Hepatocyte (in vitro differentiated cells): ENCODE measurements around the gene ADGRE3.

Source experiments
- CTCF ChIP-seq: fragments of 200-600 bp; sonication (generic); IDR thresholded peaks from 2 replicates; pipeline ENCODE4 v1.5.1; 2016; ENCODE audit warnings: antibody characterized with exemption, mild to moderate bottlenecking; ENCODE audit not compliant: poor library complexity
- EZH2 ChIP-seq: fragments of 200-600 bp; sonication (generic); IDR thresholded peaks from 2 replicates; pipeline ENCODE4 v1.6.1; 2016; ENCODE audit warnings: antibody characterized with exemption, mild to moderate bottlenecking, borderline replicate concordance

DNA sequence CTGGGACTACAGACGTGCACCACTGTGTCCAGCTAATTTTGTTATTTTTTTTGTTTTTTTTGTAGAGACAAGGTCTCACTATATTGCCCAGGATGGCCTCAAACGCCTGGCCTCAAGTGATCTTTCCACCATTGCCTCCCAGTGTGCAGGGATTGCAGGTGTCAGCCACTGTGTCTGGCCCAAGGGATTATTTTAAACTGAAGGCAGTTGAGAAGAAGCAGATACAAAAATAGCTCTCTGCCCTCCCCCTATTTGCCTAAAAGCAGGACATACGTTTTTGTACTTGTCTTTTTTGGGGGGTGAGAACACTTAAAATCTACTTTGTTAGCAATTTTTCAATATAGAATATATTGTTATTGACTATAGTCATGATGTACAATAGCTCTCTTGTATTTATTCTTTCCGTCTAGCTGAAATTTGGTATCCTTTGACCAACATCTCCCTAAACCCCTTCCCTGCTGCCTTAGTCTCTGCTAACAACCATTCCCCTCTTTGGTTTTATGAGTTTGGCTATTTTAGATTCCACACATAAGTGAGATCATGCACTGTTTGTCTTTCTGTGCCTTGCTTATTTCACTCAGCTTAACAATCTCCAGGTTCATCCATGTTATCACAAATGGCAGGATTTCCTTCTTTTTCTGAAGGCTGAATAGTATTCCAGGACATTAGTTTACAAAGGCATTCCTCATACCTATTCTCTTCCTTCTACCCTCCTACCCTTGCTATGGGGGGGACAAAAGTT lies 34.9 kb downstream of the ADGRE3 start:
- TF ChIP-seq CTCF = no peak
- no peak for TF ChIP-seq EZH2
